Measurements from ENCODE around the gene CCDC9B. TPM values are rescaled to one million over a fixed set of nuclear protein-coding genes. Genes with fewer than 3 reads are reported as not detected.

CCDC9B gene
- total and polyA plus RNA-seq, 10 donors: 2.2 to 19.4 (median 7.1) TPM

DNA sequence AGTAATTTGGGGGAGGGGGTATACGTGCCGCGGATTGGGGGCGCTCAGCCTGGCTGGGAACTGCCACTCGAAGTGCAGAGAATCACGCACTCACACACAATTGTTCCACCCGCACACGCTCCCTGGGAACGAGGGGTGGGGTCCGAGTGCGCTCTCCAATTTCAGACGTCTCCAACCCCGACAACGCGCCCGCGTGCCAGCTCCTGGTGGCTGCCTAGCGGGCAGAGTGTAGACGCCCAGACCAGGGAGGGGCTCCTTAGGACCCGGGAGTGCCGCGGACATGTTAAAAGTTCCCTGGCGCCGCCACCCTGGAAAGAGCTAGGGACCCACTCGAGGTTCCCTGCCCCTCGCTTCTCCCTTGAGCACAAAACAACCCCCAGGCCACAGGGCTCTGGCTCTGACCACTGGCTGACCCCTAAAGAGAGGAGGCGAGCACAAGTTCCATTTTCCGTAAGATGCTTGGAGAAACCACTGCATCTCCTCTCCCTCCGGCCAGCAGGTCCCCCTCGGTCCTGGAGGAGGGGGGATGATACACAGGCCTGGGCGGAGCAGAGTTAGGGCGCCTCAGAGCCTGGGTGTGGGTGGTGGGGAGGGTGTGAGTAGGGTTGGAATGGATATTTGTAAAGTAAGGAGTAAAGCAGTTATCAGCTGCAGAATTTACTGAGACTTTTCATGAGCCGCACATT, 57.0 kb downstream of the CCDC9B start:
- WGBS, 5 donors: 34 to 56% (median 41%) methylated on average over 21 to 33 of the region's 33 CpGs
- no peak for DNase-seq
- peaks cover 0 to 28% (median 20%) of the 10 kb centered on the region in 6 donors for H3K36me3 ChIP-seq
- H3K9me3 ChIP-seq: no peaks in the 10 kb centered on the region
- peak overlapping the region in 2 of 8 donors; percentile 61 to 79 for H3K4me3 ChIP-seq
- TF ChIP-seq POLR2AphosphoS5 (IDR thresholded peaks at IDR 0.05) (peak in 2 of 3 donors; percentile 23 to 37), POLR2A (IDR thresholded peaks at IDR 0.05) (no peak)
- TF ChIP-seq, protein P1, sequence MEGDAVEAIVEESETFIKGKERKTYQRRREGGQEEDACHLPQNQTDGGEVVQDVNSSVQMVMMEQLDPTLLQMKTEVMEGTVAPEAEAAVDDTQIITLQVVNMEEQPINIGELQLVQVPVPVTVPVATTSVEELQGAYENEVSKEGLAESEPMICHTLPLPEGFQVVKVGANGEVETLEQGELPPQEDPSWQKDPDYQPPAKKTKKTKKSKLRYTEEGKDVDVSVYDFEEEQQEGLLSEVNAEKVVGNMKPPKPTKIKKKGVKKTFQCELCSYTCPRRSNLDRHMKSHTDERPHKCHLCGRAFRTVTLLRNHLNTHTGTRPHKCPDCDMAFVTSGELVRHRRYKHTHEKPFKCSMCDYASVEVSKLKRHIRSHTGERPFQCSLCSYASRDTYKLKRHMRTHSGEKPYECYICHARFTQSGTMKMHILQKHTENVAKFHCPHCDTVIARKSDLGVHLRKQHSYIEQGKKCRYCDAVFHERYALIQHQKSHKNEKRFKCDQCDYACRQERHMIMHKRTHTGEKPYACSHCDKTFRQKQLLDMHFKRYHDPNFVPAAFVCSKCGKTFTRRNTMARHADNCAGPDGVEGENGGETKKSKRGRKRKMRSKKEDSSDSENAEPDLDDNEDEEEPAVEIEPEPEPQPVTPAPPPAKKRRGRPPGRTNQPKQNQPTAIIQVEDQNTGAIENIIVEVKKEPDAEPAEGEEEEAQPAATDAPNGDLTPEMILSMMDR (IDR thresholded peaks at IDR 0.05 in 8 of 11, conservative IDR thresholded peaks at IDR 0.05 in 3 of 11): no peak
- peaks cover 10 to 72% (median 34%) of the 10 kb centered on the region in 6 donors for H3K4me1 ChIP-seq
- H3K27ac ChIP-seq: no peak overlapping the region
- intact Hi-C loops (cut with DNase I; ENCODE audit: low total_unique reads): no loop called here
- H3K27me3 ChIP-seq (replicated peaks in 1 of 7): peaks cover 0 to 54% (median 45%) of the 10 kb centered on the region in 7 donors

DNA sequence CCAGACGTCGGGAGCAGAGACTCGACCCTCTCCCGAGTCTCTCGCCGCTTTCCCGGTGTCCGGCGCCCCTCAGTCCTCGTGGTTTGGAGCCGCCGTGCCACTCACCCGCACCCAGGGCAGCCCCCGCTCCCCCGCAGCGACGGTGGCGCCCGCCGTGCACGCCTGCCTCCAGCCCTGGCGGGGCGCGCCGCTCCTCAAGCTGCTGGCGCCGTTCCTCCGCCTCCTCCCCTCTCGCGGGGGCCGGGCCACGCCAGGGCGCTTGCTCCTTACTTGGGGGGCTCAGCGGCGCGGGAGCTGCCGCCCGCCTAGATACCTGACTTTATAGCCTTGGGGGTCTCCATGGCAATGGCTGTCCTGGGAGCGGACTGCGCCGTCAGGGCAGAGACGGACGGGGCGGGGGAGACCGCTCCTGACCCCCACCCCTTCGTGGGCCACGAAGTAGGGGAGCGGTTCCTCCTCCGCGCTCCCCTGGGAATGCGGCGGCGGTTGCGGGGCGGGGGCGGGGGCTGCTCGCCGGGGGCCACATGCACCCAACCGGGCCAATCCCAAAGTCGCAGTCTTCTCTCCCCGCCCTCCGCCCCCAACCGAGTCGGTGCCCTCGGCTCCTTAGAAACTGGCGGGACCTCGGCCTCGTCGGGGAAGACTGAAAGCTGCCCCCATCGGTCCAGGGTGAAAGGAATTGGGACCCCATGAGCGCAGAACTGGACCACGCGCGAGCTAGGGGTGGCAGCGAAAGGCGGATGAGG, 57.7 kb downstream of the CCDC9B start, which contains the start of gene ANKRD63:
ANKRD63 (minus strand) TSS at position 196 of the 746 bp plus-strand sequence. CDS start 478 bp downstream, outside the sequence.
- intact Hi-C loops (cut with DNase I; ENCODE audit: low total_unique reads): no loop called here
- H3K4me3 ChIP-seq: peak within 1 kb of the TSS; percentile 19 to 79 (median 59)
- DNase-seq: peak; percentile 86
- no peak within 1 kb of the TSS for H3K27ac ChIP-seq
- WGBS, 5 donors: 2 to 3% (median 3%) methylated on average over 19 to 76 of the region's 76 CpGs
- H3K9me3 ChIP-seq: no peaks in the 10 kb centered on the region
- peaks cover 0 to 61% (median 45%) of the 10 kb centered on the region in 7 donors for H3K27me3 ChIP-seq (replicated peaks in 1 of 7)
- peaks cover 0 to 21% (median 13%) of the 10 kb centered on the region in 6 donors for H3K36me3 ChIP-seq
- TF ChIP-seq POLR2A (IDR thresholded peaks at IDR 0.05): no peak
- no peak for TF ChIP-seq POLR2AphosphoS5 (IDR thresholded peaks at IDR 0.05)
- TF ChIP-seq, protein P1 (IDR thresholded peaks at IDR 0.05 in 8 of 11, conservative IDR thresholded peaks at IDR 0.05 in 3 of 11): no peak
- peaks cover 10 to 79% (median 34%) of the 10 kb centered on the region in 6 donors for H3K4me1 ChIP-seq

DNA sequence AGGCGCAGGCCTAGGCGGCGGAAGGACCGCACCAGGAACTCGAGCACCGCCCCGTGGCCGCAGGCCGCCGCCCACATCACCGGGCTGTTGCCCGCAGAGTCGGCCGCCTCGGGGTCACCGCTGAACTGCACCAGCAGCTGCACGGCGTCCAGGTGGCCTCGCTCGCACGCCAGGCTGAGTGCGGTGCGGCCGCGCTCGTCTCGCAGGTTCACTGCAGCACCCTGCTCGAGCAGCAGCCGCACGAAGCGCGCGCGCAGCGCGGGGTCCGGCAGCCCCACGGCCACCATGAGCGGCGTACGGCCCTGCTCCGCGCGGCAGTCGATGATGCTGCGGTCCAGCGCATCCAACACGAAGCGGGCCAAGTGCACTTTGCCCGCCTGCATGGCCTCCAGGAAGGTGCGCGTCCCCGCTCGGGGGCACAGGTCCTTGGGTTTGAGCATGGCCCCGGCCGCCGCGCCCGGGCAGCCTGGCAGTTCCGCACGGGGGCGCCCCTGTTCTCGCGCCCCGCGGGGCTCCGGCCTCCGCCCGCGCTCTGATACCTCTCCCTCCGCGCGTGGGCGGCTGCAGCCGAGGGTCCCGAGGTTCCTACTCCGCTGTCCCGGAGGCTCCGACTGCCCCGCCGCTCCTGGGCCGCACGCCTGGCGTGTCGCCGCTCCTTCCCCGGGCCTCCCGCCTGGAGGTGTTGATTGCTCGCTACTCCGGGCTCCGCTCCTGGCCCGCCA, 58.4 kb downstream of the CCDC9B start:
- DNase-seq: peak; percentile 92
- peak overlapping the region; percentile 19 to 79 (median 59) for H3K4me3 ChIP-seq
- H3K9me3 ChIP-seq: no peaks in the 10 kb centered on the region
- TF ChIP-seq POLR2A (IDR thresholded peaks at IDR 0.05): no peak
- TF ChIP-seq POLR2AphosphoS5 (IDR thresholded peaks at IDR 0.05): peak in 1 of 3 donors; percentile 7
- TF ChIP-seq, protein P1 (IDR thresholded peaks at IDR 0.05 in 8 of 11, conservative IDR thresholded peaks at IDR 0.05 in 3 of 11): peak in 7 of 11 experiments; percentile 4 to 74 (median 67)
- peaks cover 0 to 69% (median 50%) of the 10 kb centered on the region in 7 donors for H3K27me3 ChIP-seq (replicated peaks in 1 of 7)
- peaks cover 10 to 86% (median 40%) of the 10 kb centered on the region in 6 donors for H3K4me1 ChIP-seq
- H3K27ac ChIP-seq: no peak overlapping the region
- 0 to 1% (median 0%) methylated on average over 5 to 92 of the region's 92 CpGs for WGBS, 5 donors
- peaks cover 0 to 14% (median 8%) of the 10 kb centered on the region in 6 donors for H3K36me3 ChIP-seq
- intact Hi-C loops (cut with DNase I; ENCODE audit: low total_unique reads): no loop called here

Measured in spleen (tissue), 11 donors.